ENCODE data around the gene HOXD13. TPM values are rescaled to one million over a fixed set of nuclear protein-coding genes. Genes with fewer than 3 reads are reported as not detected.
A peak's percentile ranks its signal among the peaks of the same experiment; 100 is the strongest.

The HOXD13 gene
- total and polyA plus RNA-seq, 2 donors (not counting 1 experiment from before 2014, with no cell fraction given): not detected

- Histone ChIP-seq H3K9ac (ENCODE audit: low read length) (no peak overlapping the region), H3K9me3 (ENCODE audit: control extremely low read depth in 1 of 3, control insufficient read depth in 2 of 3, insufficient read depth in 1 of 3, low read length in 2 of 3) (peaks cover 1 to 75% (median 33%) of the 10 kb centered on the region in 3 donors), H3K27ac (ENCODE audit: low read length in 2 of 2) (no peak overlapping the region), H3K27me3 (replicated peaks in 1 of 4; ENCODE audit: control extremely low read depth in 1 of 4, control insufficient read depth in 3 of 4, insufficient read depth in 4 of 4, low read length in 3 of 4) (peaks cover 0 to 100% (median 87%) of the 10 kb centered on the region in 4 experiments), H2AFZ (ENCODE audit: insufficient read depth, low read depth, low read length, poor library complexity, severe bottlenecking) (no peak overlapping the region), H3K4me2 (replicated peaks; ENCODE audit: low read depth, low read length, poor library complexity, severe bottlenecking) (no peak overlapping the region), H3K4me3 (ENCODE audit: control extremely low read depth in 1 of 5, extremely low read depth in 1 of 5, insufficient read depth in 1 of 5, low read depth in 2 of 5, low read length in 4 of 5) (no peak overlapping the region), H3K79me2 (ENCODE audit: control insufficient read depth, insufficient read depth, low read length) (no peaks in the 10 kb centered on the region), H3K4me1 (ENCODE audit: control insufficient read depth in 2 of 2, insufficient read depth in 2 of 2, low read length in 2 of 2) (peaks cover 10 to 14% of the 10 kb centered on the region in 2 donors), H4K20me1 (ENCODE audit: control insufficient read depth, insufficient read depth, low read length, poor library complexity, severe bottlenecking) (no peaks in the 10 kb centered on the region), H3K36me3 (replicated peaks in 1 of 2; ENCODE audit: control extremely low read depth in 1 of 2, control insufficient read depth in 1 of 2, extremely low read depth in 1 of 2, insufficient read depth in 2 of 2, low read length in 1 of 2) (no peaks in the 10 kb centered on the region)
- DNase-seq (no peak), ATAC-seq (ENCODE audit: low read depth) (no peak)
- no peak for TF ChIP-seq CTCF (IDR thresholded peaks at IDR 0.05)
- TF ChIP-seq EZH2 (IDR thresholded peaks at IDR 0.05; ENCODE audit: borderline replicate concordance, insufficient read depth, low read depth, low read length, poor library complexity, severe bottlenecking): no peak
- intact Hi-C loops (cut with micrococcal nuclease): no loop called here
- ChIA-PET POLR2A (no interaction called here), CTCF (interaction anchor here (0.8 to 1.4 kb wide), 2 partner anchors 11 to 857 kb away, joined by 3 to 5 read pairs; no protein-coding TSS in a partner anchor)
- 7% methylated on average over 42 of the region's 46 CpGs for WGBS (ENCODE audit: insufficient coverage)
- Mint-ChIP-seq H3K9me3 (ENCODE audit: insufficient read depth) (peaks cover 3% of the 10 kb centered on the region), H3K27ac (peak overlapping the region; percentile 29), H3K4me3 (no peak overlapping the region), H3K27me3 (peaks cover 82% of the 10 kb centered on the region), H3K4me1 (peaks cover 4% of the 10 kb centered on the region)
Measured at GRCh38 chr2:176085861-176086771, 6.4 kb upstream of the HOXD13 start.

All from B cell (primary cell).